Peyer's patch (tissue), 4 donors: ENCODE results near the gene ST8SIA5. TPM values are rescaled to one million over a fixed set of nuclear protein-coding genes. Genes with fewer than 3 reads are reported as not detected.

Experiments used
- DNase-seq, 3 donors: peaks; one replicate each; pipeline ENCODE4 v3.0.0-alpha.2; 2017 to 2019
- H3K27ac ChIP-seq, 4 donors: fragments of 200-600 bp; sonication (generic); one replicate each; pipeline ENCODE4 v1.5.1; 2016 to 2019
- H3K27me3 ChIP-seq, 2 donors: fragments of 200-600 bp; sonication (generic); one replicate each; pipeline ENCODE4 v1.5.1; 2019
- H3K36me3 ChIP-seq, 3 donors: fragments of 200-600 bp; sonication (generic); one replicate each; pipeline ENCODE4 v1.5.1; 2016 to 2019
- H3K4me1 ChIP-seq, 4 donors: fragments of 200-600 bp; sonication (generic); one replicate each; pipeline ENCODE4 v1.5.1; 2016 to 2019
- H3K4me3 ChIP-seq, 4 donors: fragments of 200-600 bp; sonication (generic); 1 replicate in 3 of 4; 2 replicates in 1 of 4; pipeline ENCODE4 v1.5.1; 2016 to 2019; ENCODE audit warnings: mild to moderate bottlenecking in 1 of 4
- H3K9me3 ChIP-seq, 4 donors: fragments of 200-600 bp; sonication (generic); one replicate each; pipeline ENCODE4 v1.5.1; 2016 to 2019; ENCODE audit warnings: mild to moderate bottlenecking in 1 of 4
- CTCF ChIP-seq, 6 experiments: fragments of 450-650 bp in 4 of 6; fragments of 200-600 bp in 2 of 6; sonication (generic) in 1 of 6; IDR thresholded peaks; one replicate each; pipeline ENCODE4 v1.5.1; 2017 to 2019; ENCODE audit warnings: antibody characterized with exemption in 6 of 6, mild to moderate bottlenecking in 3 of 6, moderate library complexity in 1 of 6
- POLR2A ChIP-seq, 2 donors: fragments of 450-650 bp; IDR thresholded peaks; one replicate each; pipeline ENCODE4 v1.5.1; 2017; ENCODE audit warnings: antibody characterized with exemption in 2 of 2, mild to moderate bottlenecking in 2 of 2, moderate library complexity in 2 of 2
- total RNA-seq, 4 donors: library from RNA; depleted of rRNA; stranded (reverse); fragments of >200 nt; gene quantifications; one replicate each; pipeline ENCODE4 v1.1.0, GENCODE V29; 2016

Gene ST8SIA5
- total RNA-seq, 4 donors from 2014 or later = under 0.01 to 0.09 TPM; not detected in 2

DNA sequence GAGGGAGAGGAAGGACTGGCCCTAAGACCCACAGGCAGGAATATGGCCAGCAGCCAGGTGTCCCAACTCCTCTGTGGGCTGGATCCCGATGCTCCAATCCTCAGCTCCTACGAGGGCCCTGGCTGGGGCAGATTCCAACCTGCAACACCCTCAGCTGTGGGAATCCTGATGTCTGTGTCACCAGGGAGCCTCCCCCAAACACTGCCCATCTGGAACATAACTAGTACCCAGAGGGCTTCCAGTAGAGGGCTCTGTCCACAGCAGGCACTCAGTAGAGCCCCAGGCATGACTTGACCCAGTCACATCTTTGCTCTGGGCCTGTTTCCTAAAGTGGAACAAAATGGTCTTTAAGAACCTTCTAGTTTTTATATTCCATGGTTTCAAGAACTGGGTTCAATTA lies 79.2 kb downstream of the ST8SIA5 start:
- Histone ChIP-seq H3K4me1 (no peaks in the 10 kb centered on the region), H3K9me3 (no peaks in the 10 kb centered on the region), H3K27ac (no peak overlapping the region), H3K4me3 (no peak overlapping the region), H3K27me3 (no peaks in the 10 kb centered on the region), H3K36me3 (no peaks in the 10 kb centered on the region)
- no peak for DNase-seq
- TF ChIP-seq CTCF (IDR thresholded peaks at IDR 0.05) = no peak
- no peak for TF ChIP-seq POLR2A (IDR thresholded peaks at IDR 0.05)

DNA sequence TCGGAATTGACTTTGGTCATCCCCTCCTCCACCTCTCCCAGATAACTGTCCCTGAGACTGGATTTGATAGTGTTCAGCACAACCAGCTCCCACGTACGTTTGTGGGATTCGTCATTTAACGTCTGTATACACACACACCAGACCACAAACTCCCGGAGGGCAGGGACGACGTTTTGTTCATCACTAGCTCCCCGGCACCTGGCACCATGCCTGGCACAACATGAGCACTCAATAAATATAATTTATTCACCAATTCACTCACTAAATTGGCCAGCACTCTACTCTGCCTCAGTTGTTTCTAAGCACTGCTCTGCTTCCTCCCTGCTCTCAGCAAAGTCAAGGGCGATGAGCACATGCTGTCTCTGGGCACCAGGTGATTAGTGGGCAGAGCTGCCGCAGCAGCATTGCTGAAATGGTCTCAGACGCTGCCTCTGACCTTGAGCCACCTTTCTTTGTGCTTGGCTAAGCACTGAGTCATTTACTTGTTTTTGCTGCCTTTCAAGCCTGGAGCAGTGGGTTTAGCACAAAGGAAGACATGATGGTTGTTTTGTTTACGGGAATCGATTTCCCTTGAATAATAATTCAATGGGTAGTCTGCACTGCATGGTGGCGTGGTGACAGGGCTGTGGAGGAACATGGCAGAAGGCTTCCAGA lies 80.5 kb downstream of the ST8SIA5 start:
- DNase-seq = no peak
- H3K4me3 ChIP-seq = no peak overlapping the region
- H3K36me3 ChIP-seq = no peaks in the 10 kb centered on the region
- H3K9me3 ChIP-seq = no peaks in the 10 kb centered on the region
- no peak for TF ChIP-seq CTCF (IDR thresholded peaks at IDR 0.05)
- TF ChIP-seq POLR2A (IDR thresholded peaks at IDR 0.05) = no peak
- H3K27me3 ChIP-seq = no peaks in the 10 kb centered on the region
- no peaks in the 10 kb centered on the region for H3K4me1 ChIP-seq
- no peak overlapping the region for H3K27ac ChIP-seq

DNA sequence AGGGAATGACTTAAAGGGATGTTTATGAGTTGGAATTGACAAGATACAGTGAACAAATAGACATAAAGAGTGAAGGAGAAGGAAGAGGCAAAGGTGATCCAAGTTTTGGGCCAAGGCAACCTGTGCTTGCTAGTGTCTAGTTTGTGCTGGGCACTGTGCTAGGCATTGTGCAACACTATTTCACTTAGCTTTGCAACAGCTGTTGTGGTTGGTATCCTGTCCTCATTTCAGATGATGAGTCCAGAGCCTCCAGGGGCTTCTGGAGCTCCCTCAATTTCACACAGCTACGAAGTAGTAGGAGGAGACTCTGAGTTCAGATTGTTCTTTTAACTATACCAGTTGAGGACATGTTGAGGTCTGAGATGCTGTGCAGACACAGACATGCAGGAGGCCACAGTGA lies 81.7 kb downstream of the ST8SIA5 start:
- H3K4me1 ChIP-seq = no peaks in the 10 kb centered on the region
- H3K36me3 ChIP-seq = no peaks in the 10 kb centered on the region
- no peaks in the 10 kb centered on the region for H3K9me3 ChIP-seq
- H3K27me3 ChIP-seq = no peaks in the 10 kb centered on the region
- no peak overlapping the region for H3K27ac ChIP-seq
- TF ChIP-seq POLR2A (IDR thresholded peaks at IDR 0.05) = no peak
- no peak for TF ChIP-seq CTCF (IDR thresholded peaks at IDR 0.05)
- H3K4me3 ChIP-seq = no peak overlapping the region
- no peak for DNase-seq

GRCh38 chr18:46672062-46672970 lies 84.5 kb downstream of the ST8SIA5 start:
- Histone ChIP-seq H3K9me3 (no peaks in the 10 kb centered on the region), H3K4me3 (no peak overlapping the region), H3K4me1 (no peaks in the 10 kb centered on the region), H3K27ac (no peak overlapping the region), H3K36me3 (no peaks in the 10 kb centered on the region), H3K27me3 (no peaks in the 10 kb centered on the region)
- DNase-seq = no peak
- TF ChIP-seq CTCF (IDR thresholded peaks at IDR 0.05) = no peak
- TF ChIP-seq POLR2A (IDR thresholded peaks at IDR 0.05) = no peak

- H3K9me3 ChIP-seq = no peaks in the 10 kb centered on the region
- no peaks in the 10 kb centered on the region for H3K36me3 ChIP-seq
- no peak overlapping the region for H3K27ac ChIP-seq
- no peaks in the 10 kb centered on the region for H3K27me3 ChIP-seq
- H3K4me3 ChIP-seq = no peak overlapping the region
- no peak for TF ChIP-seq POLR2A (IDR thresholded peaks at IDR 0.05)
- no peak for DNase-seq
- H3K4me1 ChIP-seq = no peaks in the 10 kb centered on the region
These were observed 88.2 kb downstream of the ST8SIA5 start for GRCh38 chr18:46668694-46669093.

- Histone ChIP-seq H3K36me3 (no peaks in the 10 kb centered on the region), H3K27me3 (no peaks in the 10 kb centered on the region), H3K4me1 (no peaks in the 10 kb centered on the region), H3K9me3 (no peaks in the 10 kb centered on the region), H3K4me3 (no peak overlapping the region), H3K27ac (no peak overlapping the region)
- no peak for TF ChIP-seq POLR2A (IDR thresholded peaks at IDR 0.05)
- TF ChIP-seq CTCF (IDR thresholded peaks at IDR 0.05) = no peak
- no peak for DNase-seq
These were observed 88.7 kb downstream of the ST8SIA5 start for GRCh38 chr18:46668135-46668534.
